ENCODE data around the gene WDFY4. TPM values are rescaled to one million over a fixed set of nuclear protein-coding genes. Genes with fewer than 3 reads are reported as not detected.

WDFY4 gene
- total RNA-seq, 1 donor from 2014 or later: 0.25 TPM

DNA sequence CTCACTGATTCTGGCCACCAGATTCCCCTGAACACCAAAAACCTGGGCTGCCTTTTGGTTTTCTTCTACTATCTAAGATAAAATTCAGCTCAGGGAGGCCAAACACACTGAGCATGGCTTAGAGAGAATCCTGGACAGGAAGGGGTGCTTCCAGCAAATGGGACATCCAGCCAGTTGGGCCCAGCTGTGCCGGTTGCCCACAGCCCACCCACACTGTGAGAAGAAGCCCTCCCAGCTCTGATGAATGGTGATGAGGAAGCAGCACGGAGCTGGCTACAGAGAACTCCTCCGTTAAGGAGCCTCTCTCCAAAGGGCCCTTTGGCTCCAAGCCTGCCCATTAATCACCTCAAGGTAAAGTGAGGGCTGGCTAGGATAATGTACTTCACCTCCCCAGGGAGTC lies 239.1 kb downstream of the WDFY4 start:
- no peak overlapping the region for H3K9ac ChIP-seq (ENCODE audit: low read length)
- no peak overlapping the region for H2AFZ ChIP-seq (ENCODE audit: low read depth, low read length)
- no peaks in the 10 kb centered on the region for H3K79me2 ChIP-seq (ENCODE audit: insufficient read depth, low read length)
- Mint-ChIP-seq H3K4me1 (ENCODE audit: low read depth, unreplicated experiment) (peaks cover 2% of the 10 kb centered on the region), H3K27me3 (ENCODE audit: low read depth, unreplicated experiment) (peaks cover 10% of the 10 kb centered on the region), H3K4me3 (ENCODE audit: unreplicated experiment) (no peak overlapping the region), H3K36me3 (ENCODE audit: low read depth, unreplicated experiment) (no peaks in the 10 kb centered on the region), H3K9me3 (ENCODE audit: unreplicated experiment) (no peaks in the 10 kb centered on the region), H3K27ac (ENCODE audit: unreplicated experiment) (no peak overlapping the region)
- no peak overlapping the region for H3K4me2 ChIP-seq (ENCODE audit: low read length)
- DNase-seq (ENCODE audit: low read depth): no peak
- no peaks in the 10 kb centered on the region for H3K9me3 ChIP-seq (ENCODE audit: insufficient read depth, low read depth, low read length)
- H4K20me1 ChIP-seq (ENCODE audit: insufficient read depth, low read length): no peaks in the 10 kb centered on the region
- FAIRE-seq: no peak
- H3K27ac ChIP-seq (ENCODE audit: low read depth, low read length): no peak overlapping the region
- no peaks in the 10 kb centered on the region for H3K36me3 ChIP-seq (ENCODE audit: insufficient read depth, low read length)
- no peaks in the 10 kb centered on the region for H3K27me3 ChIP-seq (ENCODE audit: insufficient read depth, low read length)
- no peak overlapping the region for H3K4me3 ChIP-seq (ENCODE audit: insufficient read depth, low read depth, low read length)
- TF ChIP-seq EZH2 (IDR thresholded peaks at IDR 0.05; ENCODE audit: insufficient read depth, low read length) (no peak), CTCF (IDR thresholded peaks at IDR 0.05; ENCODE audit: insufficient read depth, low read depth, low read length) (no peak)
- H3K4me1 ChIP-seq (ENCODE audit: insufficient read depth, low read length): no peaks in the 10 kb centered on the region

GRCh38 chr10:48924988-48925387 lies 240.3 kb downstream of the WDFY4 start:
- Histone ChIP-seq H3K4me1 (ENCODE audit: insufficient read depth, low read length) (no peaks in the 10 kb centered on the region), H3K36me3 (ENCODE audit: insufficient read depth, low read length) (no peaks in the 10 kb centered on the region), H3K4me3 (ENCODE audit: insufficient read depth, low read depth, low read length) (no peak overlapping the region), H4K20me1 (ENCODE audit: insufficient read depth, low read length) (no peaks in the 10 kb centered on the region), H3K27ac (ENCODE audit: low read depth, low read length) (no peak overlapping the region), H3K4me2 (ENCODE audit: low read length) (no peak overlapping the region), H3K27me3 (ENCODE audit: insufficient read depth, low read length) (no peaks in the 10 kb centered on the region), H3K9me3 (ENCODE audit: insufficient read depth, low read depth, low read length) (no peaks in the 10 kb centered on the region), H3K9ac (ENCODE audit: low read length) (no peak overlapping the region), H3K79me2 (ENCODE audit: insufficient read depth, low read length) (no peaks in the 10 kb centered on the region), H2AFZ (ENCODE audit: low read depth, low read length) (no peak overlapping the region)
- H3K4me1 Mint-ChIP-seq (ENCODE audit: low read depth, unreplicated experiment): peaks cover 2% of the 10 kb centered on the region
- no peaks in the 10 kb centered on the region for H3K36me3 Mint-ChIP-seq (ENCODE audit: low read depth, unreplicated experiment)
- no peak overlapping the region for H3K27ac Mint-ChIP-seq (ENCODE audit: unreplicated experiment)
- FAIRE-seq (no peak), DNase-seq (ENCODE audit: low read depth) (no peak)
- no peaks in the 10 kb centered on the region for H3K9me3 Mint-ChIP-seq (ENCODE audit: unreplicated experiment)
- peaks cover 14% of the 10 kb centered on the region for H3K27me3 Mint-ChIP-seq (ENCODE audit: low read depth, unreplicated experiment)
- no peak for TF ChIP-seq CTCF (IDR thresholded peaks at IDR 0.05; ENCODE audit: insufficient read depth, low read depth, low read length)
- no peak for TF ChIP-seq EZH2 (IDR thresholded peaks at IDR 0.05; ENCODE audit: insufficient read depth, low read length)
- no peak overlapping the region for H3K4me3 Mint-ChIP-seq (ENCODE audit: unreplicated experiment)

GRCh38 chr10:48926255-48926654 lies 241.6 kb downstream of the WDFY4 start:
- FAIRE-seq (no peak), DNase-seq (ENCODE audit: low read depth) (no peak)
- no peaks in the 10 kb centered on the region for H3K9me3 Mint-ChIP-seq (ENCODE audit: unreplicated experiment)
- H3K4me1 Mint-ChIP-seq (ENCODE audit: low read depth, unreplicated experiment): peaks cover 2% of the 10 kb centered on the region
- no peak overlapping the region for H3K4me3 Mint-ChIP-seq (ENCODE audit: unreplicated experiment)
- H3K27ac Mint-ChIP-seq (ENCODE audit: unreplicated experiment): no peak overlapping the region
- Histone ChIP-seq H3K79me2 (ENCODE audit: insufficient read depth, low read length) (no peaks in the 10 kb centered on the region), H3K27me3 (ENCODE audit: insufficient read depth, low read length) (no peaks in the 10 kb centered on the region), H3K36me3 (ENCODE audit: insufficient read depth, low read length) (no peaks in the 10 kb centered on the region), H3K9me3 (ENCODE audit: insufficient read depth, low read depth, low read length) (no peaks in the 10 kb centered on the region), H3K4me2 (ENCODE audit: low read length) (no peak overlapping the region), H3K4me1 (ENCODE audit: insufficient read depth, low read length) (no peaks in the 10 kb centered on the region), H3K4me3 (ENCODE audit: insufficient read depth, low read depth, low read length) (no peak overlapping the region), H2AFZ (ENCODE audit: low read depth, low read length) (no peak overlapping the region), H3K9ac (ENCODE audit: low read length) (no peak overlapping the region), H4K20me1 (ENCODE audit: insufficient read depth, low read length) (no peaks in the 10 kb centered on the region), H3K27ac (ENCODE audit: low read depth, low read length) (no peak overlapping the region)
- H3K27me3 Mint-ChIP-seq (ENCODE audit: low read depth, unreplicated experiment): peaks cover 14% of the 10 kb centered on the region
- TF ChIP-seq EZH2 (IDR thresholded peaks at IDR 0.05; ENCODE audit: insufficient read depth, low read length): no peak
- no peak for TF ChIP-seq CTCF (IDR thresholded peaks at IDR 0.05; ENCODE audit: insufficient read depth, low read depth, low read length)
- H3K36me3 Mint-ChIP-seq (ENCODE audit: low read depth, unreplicated experiment): no peaks in the 10 kb centered on the region

Data from astrocyte (in vitro differentiated cells and primary cell).